CD8-positive, alpha-beta memory T cell (primary cell): ENCODE data around the gene ZBTB16. TPM values are rescaled to one million over a fixed set of nuclear protein-coding genes. Genes with fewer than 3 reads are reported as not detected.

Experiments
- CTCF ChIA-PET: fragments of 350-600 bp; sonication (Branson Sonifier 250); formaldehyde crosslinking; loops from one replicate; lab custom pipeline; 2021; ENCODE audit warnings: antibody characterized with exemption; lab: Charles Lee
- POLR2A ChIA-PET: fragments of 350-600 bp; sonication (Branson Sonifier 250); formaldehyde crosslinking; loops from one replicate; lab custom pipeline; 2021; ENCODE audit warnings: antibody characterized with exemption; lab: Charles Lee
- DNase-seq, 5 donors: peaks; one replicate each; pipeline versions ENCODE4 v3.0.0 to v3.0.0-alpha.2; 2020 to 2022; ENCODE audit warnings: mixed read lengths in 1 of 5
- H3K27ac ChIP-seq: one replicate; pipeline ENCODE4 v1.7.0; 2013; ENCODE audit warnings: low read depth, mild to moderate bottlenecking, low read length, moderate library complexity
- H3K27me3 ChIP-seq: 2 replicates; pipeline ENCODE4 v1.7.0; 2013; ENCODE audit warnings: low read length, mild to moderate bottlenecking; ENCODE audit not compliant: insufficient read depth, poor library complexity, severe bottlenecking
- H3K36me3 ChIP-seq: 2 replicates; pipeline ENCODE4 v1.7.0; 2013; ENCODE audit warnings: mild to moderate bottlenecking, low read length, moderate library complexity; ENCODE audit not compliant: insufficient read depth
- H3K4me1 ChIP-seq: 2 replicates; pipeline ENCODE4 v1.7.0; 2013; ENCODE audit warnings: mild to moderate bottlenecking, low read length, moderate library complexity; ENCODE audit not compliant: insufficient read depth
- H3K4me3 ChIP-seq: 2 replicates; pipeline ENCODE4 v1.7.0; 2013; ENCODE audit warnings: mild to moderate bottlenecking, low read length
- H3K9me3 ChIP-seq: 2 replicates; pipeline ENCODE4 v1.7.0; 2013; ENCODE audit warnings: mild to moderate bottlenecking, low read length
- H3K27ac Mint-ChIP-seq, 8 donors: one replicate each; pipeline ENCODE4 v1.8.0; 2020 to 2021; ENCODE audit warnings: mixed read lengths in 8 of 8, mild to moderate bottlenecking in 6 of 8, inconsistent platforms in 3 of 8, moderate library complexity in 3 of 8
- H3K27me3 Mint-ChIP-seq, 2 donors: one replicate each; pipeline ENCODE4 v1.8.0; 2020 to 2021; ENCODE audit warnings: mixed read lengths in 2 of 2, mild to moderate bottlenecking in 1 of 2, moderate library complexity in 1 of 2
- H3K36me3 Mint-ChIP-seq, 3 donors: one replicate each; pipeline ENCODE4 v1.8.0; 2020 to 2021; ENCODE audit warnings: mixed read lengths in 3 of 3, inconsistent platforms in 1 of 3, mild to moderate bottlenecking in 1 of 3
- H3K4me1 Mint-ChIP-seq, 3 donors: one replicate each; pipeline ENCODE4 v1.8.0; 2020 to 2021; ENCODE audit warnings: mixed read lengths in 3 of 3, inconsistent platforms in 1 of 3, mild to moderate bottlenecking in 1 of 3
- H3K4me3 Mint-ChIP-seq, 7 donors: one replicate each; pipeline ENCODE4 v1.8.0; 2020 to 2021; ENCODE audit warnings: mixed read lengths in 7 of 7, mild to moderate bottlenecking in 6 of 7, moderate library complexity in 4 of 7, inconsistent platforms in 2 of 7
- H3K9me3 Mint-ChIP-seq, 5 donors: one replicate each; pipeline ENCODE4 v1.8.0; 2020 to 2022; ENCODE audit warnings: mixed read lengths in 5 of 5, mild to moderate bottlenecking in 3 of 5, moderate library complexity in 2 of 5, inconsistent platforms in 1 of 5
- polyA plus RNA-seq: library from polyadenylated mRNA; unstranded; fragments of 300-500 nt; fragmentation: Illumina TruSeq; gene quantifications from one replicate; pipeline ENCODE4 v1.2.3, GENCODE V29; 2021
- total RNA-seq, 2 experiments: library from RNA; stranded (reverse); gene quantifications; one replicate each; pipeline ENCODE4 v1.2.3, GENCODE V29; 2021

The ZBTB16 gene
- total and polyA plus RNA-seq, 3 experiments from 2014 or later: 2.1 to 71.9 (median 2.2) TPM

DNA sequence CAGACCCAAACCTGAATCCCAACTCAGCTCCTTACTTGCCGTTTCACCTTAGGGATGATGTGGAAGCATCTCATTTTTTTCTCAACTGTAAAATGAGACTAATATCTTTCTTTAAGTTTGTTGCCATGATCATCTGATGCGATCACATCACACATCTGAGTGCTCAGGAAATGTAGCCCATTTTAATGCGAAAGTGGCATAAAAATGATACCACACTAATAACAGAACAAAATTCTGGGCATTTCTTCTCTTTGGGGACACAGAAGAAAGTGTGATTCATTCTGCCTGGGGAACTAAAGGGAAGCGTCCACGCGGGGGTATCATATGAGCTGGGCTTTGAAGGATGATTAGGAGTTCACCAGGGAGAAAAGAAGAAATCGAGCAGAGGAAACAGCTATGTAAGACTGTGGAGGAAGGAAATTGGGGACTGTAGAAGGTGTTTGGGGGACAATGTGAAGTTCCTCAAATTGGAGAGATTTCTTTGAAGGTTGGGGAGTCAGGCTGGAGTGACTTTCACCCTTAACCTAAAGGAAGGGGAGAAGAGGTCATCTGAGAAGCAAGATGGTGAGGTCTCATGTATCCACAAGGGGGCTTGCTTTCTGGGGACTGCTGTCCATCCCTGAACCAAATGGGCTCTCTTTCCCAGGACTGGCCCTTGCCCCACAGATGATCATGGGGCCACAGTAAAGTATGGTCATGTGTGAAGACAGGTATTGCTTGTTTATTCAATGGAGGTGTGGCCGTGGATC is 187.0 kb downstream of the ZBTB16 start:
- Histone ChIP-seq H3K36me3 (no peaks in the 10 kb centered on the region), H3K27ac (no peak overlapping the region), H3K9me3 (no peaks in the 10 kb centered on the region), H3K4me1 (no peaks in the 10 kb centered on the region), H3K4me3 (no peak overlapping the region), H3K27me3 (no peaks in the 10 kb centered on the region)
- H3K27me3 Mint-ChIP-seq: peaks cover 0 to 7% of the 10 kb centered on the region in 2 donors
- no peaks in the 10 kb centered on the region for H3K9me3 Mint-ChIP-seq
- peaks cover 0 to 5% (median 0%) of the 10 kb centered on the region in 3 donors for H3K4me1 Mint-ChIP-seq
- H3K36me3 Mint-ChIP-seq: peaks cover 0 to 3% (median 2%) of the 10 kb centered on the region in 3 donors
- H3K27ac Mint-ChIP-seq: peak overlapping the region in 7 of 8 donors; percentile 7 to 85 (median 47)
- DNase-seq: no peak
- POLR2A ChIA-PET: no interaction called here
- no peak overlapping the region for H3K4me3 Mint-ChIP-seq
- CTCF ChIA-PET: interaction anchor here (1.5 to 4.9 kb wide), 2 partner anchors 14 to 17 kb away, joined by 4 to 23 read pairs; no protein-coding TSS in a partner anchor

DNA sequence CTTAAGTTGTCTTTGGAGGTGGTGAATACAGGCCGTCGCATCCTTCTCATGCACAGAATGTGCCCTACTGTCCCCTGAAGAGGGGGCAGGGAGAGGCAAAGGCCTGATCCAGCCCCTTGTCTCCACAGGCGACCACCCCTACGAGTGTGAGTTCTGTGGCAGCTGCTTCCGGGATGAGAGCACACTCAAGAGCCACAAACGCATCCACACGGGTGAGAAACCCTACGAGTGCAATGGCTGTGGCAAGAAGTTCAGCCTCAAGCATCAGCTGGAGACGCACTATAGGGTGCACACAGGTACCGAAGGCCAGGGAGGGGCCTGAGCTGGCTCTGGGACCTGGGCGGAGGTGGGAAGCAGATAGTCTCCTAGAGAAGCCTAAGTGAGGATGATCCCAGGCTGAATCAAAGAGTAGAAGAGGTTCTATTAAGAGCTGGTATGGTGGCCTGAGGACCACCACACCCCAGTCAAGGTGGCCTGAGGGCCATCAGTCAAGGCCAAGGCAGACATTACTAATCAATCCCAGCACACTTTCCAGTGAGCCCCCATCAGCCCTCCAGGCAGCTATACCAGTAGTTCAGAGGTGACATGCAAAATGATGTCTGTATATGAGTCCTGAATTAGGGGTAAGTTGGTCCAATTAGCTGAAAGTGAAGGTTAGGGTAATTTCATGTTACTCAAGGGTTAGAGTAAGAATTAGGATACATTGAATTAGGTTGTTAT is 187.7 kb downstream of the ZBTB16 start:
- Histone ChIP-seq H3K4me3 (no peak overlapping the region), H3K27me3 (no peaks in the 10 kb centered on the region), H3K36me3 (no peaks in the 10 kb centered on the region), H3K27ac (no peak overlapping the region), H3K4me1 (no peaks in the 10 kb centered on the region), H3K9me3 (no peaks in the 10 kb centered on the region)
- ChIA-PET CTCF (interaction anchor here (1.0 to 4.9 kb wide), 3 partner anchors 10 to 16 kb away, joined by 4 to 23 read pairs (median 5); no protein-coding TSS in a partner anchor), POLR2A (no interaction called here)
- H3K36me3 Mint-ChIP-seq: peaks cover 0 to 3% (median 2%) of the 10 kb centered on the region in 3 donors
- peak overlapping the region in 5 of 8 donors; percentile 17 to 77 (median 57) for H3K27ac Mint-ChIP-seq
- no peak for DNase-seq
- peaks cover 0 to 7% (median 0%) of the 10 kb centered on the region in 3 donors for H3K4me1 Mint-ChIP-seq
- no peak overlapping the region for H3K4me3 Mint-ChIP-seq
- no peaks in the 10 kb centered on the region for H3K9me3 Mint-ChIP-seq
- H3K27me3 Mint-ChIP-seq: peaks cover 0 to 4% of the 10 kb centered on the region in 2 donors

DNA sequence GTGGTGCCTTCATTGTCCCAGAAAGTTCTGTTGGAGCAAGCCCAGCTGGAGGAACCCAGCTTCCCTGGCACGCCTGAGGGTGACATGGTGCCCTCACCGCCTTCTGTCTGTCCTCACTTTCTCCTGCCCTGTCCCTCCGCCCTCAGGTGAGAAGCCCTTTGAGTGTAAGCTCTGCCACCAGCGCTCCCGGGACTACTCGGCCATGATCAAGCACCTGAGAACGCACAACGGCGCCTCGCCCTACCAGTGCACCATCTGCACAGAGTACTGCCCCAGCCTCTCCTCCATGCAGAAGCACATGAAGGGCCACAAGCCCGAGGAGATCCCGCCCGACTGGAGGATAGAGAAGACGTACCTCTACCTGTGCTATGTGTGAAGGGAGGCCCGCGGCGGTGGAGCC is 190.7 kb downstream of the ZBTB16 start:
- POLR2A ChIA-PET: no interaction called here

DNA sequence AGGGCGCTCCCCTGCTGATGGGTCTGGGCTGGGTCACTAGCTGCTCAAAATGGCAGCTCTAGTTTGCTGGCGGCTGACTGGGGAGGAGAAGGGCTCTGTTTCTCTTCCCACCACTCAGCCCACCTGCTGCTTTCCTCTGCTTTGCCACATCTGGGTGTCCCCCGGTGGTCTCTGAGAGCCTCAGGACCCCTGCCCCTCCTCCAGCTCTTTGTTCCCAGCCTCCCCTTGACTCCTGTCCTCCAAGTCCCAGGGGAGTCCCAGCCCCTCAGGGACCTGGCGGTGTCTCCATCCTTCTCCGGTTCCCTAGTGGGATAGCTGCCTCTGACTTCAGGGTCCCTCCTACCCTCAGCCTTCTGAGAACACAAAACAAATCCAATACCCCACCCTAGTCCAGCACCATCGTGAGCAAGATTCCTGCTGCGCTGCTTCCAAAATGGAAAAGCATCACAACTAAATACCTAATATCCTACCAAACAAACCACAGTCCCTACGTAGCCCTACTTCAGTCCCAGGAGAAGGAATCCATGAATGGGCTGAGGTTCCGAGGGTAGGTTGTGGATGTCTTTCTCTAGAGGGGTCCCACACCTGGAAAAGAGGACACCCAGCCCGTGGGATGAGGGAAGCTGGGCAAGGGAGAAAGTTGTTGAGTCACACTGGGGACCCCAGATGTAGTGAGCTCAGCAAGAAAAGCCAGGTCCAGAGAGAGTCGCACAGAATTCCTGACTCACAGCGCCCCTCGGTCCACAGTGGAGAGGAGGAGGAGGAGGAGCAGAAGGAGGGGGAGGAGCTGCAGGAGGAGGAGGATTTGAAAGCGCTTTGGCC is 191.7 kb downstream of the ZBTB16 start:
- H3K4me1 Mint-ChIP-seq: peaks cover 0 to 7% (median 0%) of the 10 kb centered on the region in 3 donors
- no peak for DNase-seq
- H3K27ac ChIP-seq: no peak overlapping the region
- H3K4me1 ChIP-seq: no peaks in the 10 kb centered on the region
- H3K27ac Mint-ChIP-seq: peak overlapping the region in 2 of 8 donors; percentile 56 to 72
- peaks cover 0 to 3% (median 2%) of the 10 kb centered on the region in 3 donors for H3K36me3 Mint-ChIP-seq
- POLR2A ChIA-PET: interaction anchor here (0.6 kb wide), 1 partner anchor 136 kb away, joined by 4 read pairs; no protein-coding TSS in a partner anchor
- H3K27me3 Mint-ChIP-seq: peaks cover 0 to 2% of the 10 kb centered on the region in 2 donors
- H3K4me3 ChIP-seq: no peak overlapping the region
- H3K4me3 Mint-ChIP-seq: no peak overlapping the region
- H3K9me3 Mint-ChIP-seq: peaks cover 0 to 2% (median 0%) of the 10 kb centered on the region in 5 donors
- H3K9me3 ChIP-seq: no peaks in the 10 kb centered on the region
- CTCF ChIA-PET: interaction anchor here (1.2 to 1.7 kb wide), 4 partner anchors 10 to 235 kb away, joined by 4 to 6 read pairs (median 4); no protein-coding TSS in a partner anchor
- no peaks in the 10 kb centered on the region for H3K36me3 ChIP-seq
- no peaks in the 10 kb centered on the region for H3K27me3 ChIP-seq

More for the DNA sequence above, 190.7 kb downstream of the ZBTB16 start:
- H3K36me3 ChIP-seq: no peaks in the 10 kb centered on the region
- no peak overlapping the region for H3K4me3 ChIP-seq
- H3K27ac ChIP-seq: no peak overlapping the region
- no peaks in the 10 kb centered on the region for H3K9me3 ChIP-seq
- peaks cover 0 to 2% of the 10 kb centered on the region in 2 donors for H3K27me3 Mint-ChIP-seq
- H3K27me3 ChIP-seq: no peaks in the 10 kb centered on the region
- DNase-seq: no peak
- H3K4me1 Mint-ChIP-seq: peaks cover 0 to 7% (median 0%) of the 10 kb centered on the region in 3 donors
- no peak overlapping the region for H3K4me3 Mint-ChIP-seq
- H3K4me1 ChIP-seq: no peaks in the 10 kb centered on the region
- H3K27ac Mint-ChIP-seq: peak overlapping the region in 1 of 8 donors; percentile 61
- CTCF ChIA-PET: interaction anchor here (1.0 to 4.9 kb wide), 3 partner anchors 10 to 229 kb away, joined by 3 to 23 read pairs (median 4); no protein-coding TSS in a partner anchor
- peaks cover 0 to 3% (median 2%) of the 10 kb centered on the region in 3 donors for H3K36me3 Mint-ChIP-seq
- peaks cover 0 to 2% (median 0%) of the 10 kb centered on the region in 5 donors for H3K9me3 Mint-ChIP-seq

DNA sequence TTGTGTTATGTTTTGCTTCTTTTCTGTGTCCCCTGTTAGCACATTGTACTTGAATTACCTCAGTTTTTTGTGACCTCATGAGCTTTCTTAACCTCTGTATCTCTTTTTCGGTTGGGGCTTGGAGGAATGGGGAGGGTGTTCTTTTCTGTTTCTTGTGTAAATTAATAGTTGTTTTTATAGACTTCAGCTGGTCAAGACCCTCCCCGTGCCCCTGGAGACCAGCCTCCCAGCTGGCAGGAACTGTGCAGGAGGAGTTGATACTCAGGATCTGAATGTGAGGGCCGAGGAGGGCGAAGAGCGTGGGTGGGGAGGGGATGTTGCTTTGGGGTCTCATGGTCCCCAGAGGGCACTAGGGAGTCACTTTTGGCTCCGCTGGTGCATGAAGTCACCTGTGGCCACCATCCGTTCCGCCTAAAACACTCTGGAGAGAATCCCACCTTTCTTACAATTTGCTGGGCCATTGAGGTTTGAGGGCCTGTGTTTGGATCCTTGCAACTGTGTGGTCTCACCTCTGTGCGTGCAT is 192.4 kb downstream of the ZBTB16 start:
- H3K36me3 Mint-ChIP-seq: peaks cover 0 to 3% (median 2%) of the 10 kb centered on the region in 3 donors
- Histone ChIP-seq H3K4me3 (no peak overlapping the region), H3K27me3 (no peaks in the 10 kb centered on the region), H3K36me3 (no peaks in the 10 kb centered on the region), H3K9me3 (no peaks in the 10 kb centered on the region), H3K27ac (no peak overlapping the region), H3K4me1 (no peaks in the 10 kb centered on the region)
- ChIA-PET POLR2A (interaction anchor here (0.6 kb wide), 1 partner anchor 136 kb away, joined by 4 read pairs; no protein-coding TSS in a partner anchor), CTCF (interaction anchor here (1.2 to 1.7 kb wide), 3 partner anchors 9 to 236 kb away, joined by 4 to 6 read pairs (median 5); no protein-coding TSS in a partner anchor)
- DNase-seq: no peak
- peak overlapping the region in 3 of 8 donors; percentile 16 to 56 (median 36) for H3K27ac Mint-ChIP-seq
- peaks cover 0 to 2% of the 10 kb centered on the region in 2 donors for H3K27me3 Mint-ChIP-seq
- no peak overlapping the region for H3K4me3 Mint-ChIP-seq
- H3K4me1 Mint-ChIP-seq: peaks cover 0 to 7% (median 0%) of the 10 kb centered on the region in 3 donors
- peaks cover 0 to 2% (median 0%) of the 10 kb centered on the region in 5 donors for H3K9me3 Mint-ChIP-seq

DNA sequence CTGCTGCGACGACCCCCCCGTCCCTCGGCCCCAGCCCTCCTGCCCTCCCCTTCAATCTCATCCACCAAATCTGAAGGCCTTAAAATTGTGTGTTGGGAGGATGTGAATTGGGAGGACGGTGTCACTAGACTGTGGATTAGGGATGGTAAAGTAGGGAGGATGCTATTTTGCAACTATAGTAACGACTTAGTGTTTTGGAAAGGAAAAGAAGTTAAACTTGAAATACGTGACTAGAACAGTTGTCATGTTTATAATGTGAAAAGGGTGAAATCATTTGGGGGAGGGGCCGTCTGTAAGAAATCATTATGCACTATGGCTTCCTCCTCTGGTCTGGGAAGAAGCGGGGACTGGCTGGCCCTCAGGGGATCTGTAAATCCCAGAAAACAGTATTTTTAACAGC is 193.3 kb downstream of the ZBTB16 start:
- Histone ChIP-seq H3K27ac (no peak overlapping the region), H3K27me3 (no peaks in the 10 kb centered on the region), H3K9me3 (no peaks in the 10 kb centered on the region), H3K4me3 (no peak overlapping the region), H3K36me3 (no peaks in the 10 kb centered on the region), H3K4me1 (no peaks in the 10 kb centered on the region)
- Mint-ChIP-seq H3K27ac (peak overlapping the region in 2 of 8 donors; percentile 19 to 36), H3K27me3 (peaks cover 0 to 2% of the 10 kb centered on the region in 2 donors), H3K4me1 (peaks cover 0 to 4% (median 0%) of the 10 kb centered on the region in 3 donors), H3K9me3 (peaks cover 0 to 2% (median 0%) of the 10 kb centered on the region in 5 donors), H3K4me3 (no peak overlapping the region), H3K36me3 (peaks cover 0 to 3% (median 2%) of the 10 kb centered on the region in 3 donors)
- no peak for DNase-seq
- ChIA-PET POLR2A (no interaction called here), CTCF (no interaction called here)

DNA sequence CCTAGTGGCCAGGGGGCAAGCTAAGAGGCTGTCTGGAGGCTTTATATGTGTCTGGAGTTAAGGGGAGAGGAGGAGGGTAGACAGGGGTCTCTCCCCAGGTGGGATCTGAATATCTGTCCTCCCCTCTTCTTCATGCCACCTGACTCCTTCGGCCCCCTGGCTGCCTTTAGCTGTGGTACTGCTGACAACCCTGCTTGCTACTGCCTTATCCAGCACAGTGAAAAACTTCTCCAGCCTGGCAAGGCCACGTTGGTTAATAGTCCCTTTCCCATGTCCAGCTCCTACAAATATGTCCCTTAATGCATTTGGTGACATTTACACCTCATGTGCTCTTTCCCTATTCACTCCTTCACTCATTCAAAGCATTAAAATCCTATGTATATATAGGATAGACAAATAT is 194.3 kb downstream of the ZBTB16 start:
- H3K27me3 ChIP-seq: no peaks in the 10 kb centered on the region
- no peak overlapping the region for H3K27ac ChIP-seq
- Mint-ChIP-seq H3K4me1 (peaks cover 0 to 5% (median 2%) of the 10 kb centered on the region in 3 donors), H3K36me3 (peaks cover 0 to 3% (median 2%) of the 10 kb centered on the region in 3 donors), H3K27ac (peak overlapping the region in 4 of 8 donors; percentile 9 to 73 (median 19)), H3K27me3 (peaks cover 0 to 2% of the 10 kb centered on the region in 2 donors), H3K9me3 (peaks cover 0 to 2% (median 0%) of the 10 kb centered on the region in 5 donors), H3K4me3 (no peak overlapping the region)
- no peaks in the 10 kb centered on the region for H3K4me1 ChIP-seq
- ChIA-PET CTCF (interaction anchor here (1.5 kb wide), 1 partner anchor 9 kb away, joined by 5 read pairs; no protein-coding TSS in a partner anchor), POLR2A (no interaction called here)
- no peaks in the 10 kb centered on the region for H3K36me3 ChIP-seq
- no peaks in the 10 kb centered on the region for H3K9me3 ChIP-seq
- H3K4me3 ChIP-seq: no peak overlapping the region
- DNase-seq: no peak
